GM20431 (cell line): Measurements from ENCODE around the gene TTF2.
"Not testable (repeated sequence)": the region's sequence is repeated elsewhere in the genome, so short reads cannot be mapped to it uniquely, and the experiment has no call there.

ENCODE experiments used
- in situ Hi-C: fragments of 300-500 bp; cut with MseI, MboI; formaldehyde crosslinking; loops from one replicate; pipeline ENCODE4 v1.15.0; 2020; ENCODE audit warnings: low sequenced_read_pairs; ENCODE audit not compliant: unreplicated experiment

TTF2 gene

GRCh38 chr1:117146072-117146471, 85.9 kb downstream of the TTF2 start:
- in situ Hi-C loops = no loop called here

- in situ Hi-C loops = no loop called here
Measured at GRCh38 chr1:117146575-117147340, 86.6 kb downstream of the TTF2 start.

- in situ Hi-C loops = no loop called here
Measured at GRCh38 chr1:117147341-117147831, 87.3 kb downstream of the TTF2 start.

GRCh38 chr1:117147856-117148588, 87.9 kb downstream of the TTF2 start:
- in situ Hi-C loops = no loop called here

GRCh38 chr1:117150316-117150715, 90.2 kb downstream of the TTF2 start:
- in situ Hi-C loops = no loop called here

GRCh38 chr1:117151305-117151704, 91.2 kb downstream of the TTF2 start:
- in situ Hi-C loops = not testable (repeated sequence)
